Measurements from ENCODE around the gene PDIA3. TPM values are rescaled to one million over a fixed set of nuclear protein-coding genes. Genes with fewer than 3 reads are reported as not detected.

PDIA3 gene
- total and polyA plus RNA-seq, 2 of the 13 experiments (the other 11 are each of a cell fraction or from before 2014, with no cell fraction given) = 238 to 433 TPM

DNA sequence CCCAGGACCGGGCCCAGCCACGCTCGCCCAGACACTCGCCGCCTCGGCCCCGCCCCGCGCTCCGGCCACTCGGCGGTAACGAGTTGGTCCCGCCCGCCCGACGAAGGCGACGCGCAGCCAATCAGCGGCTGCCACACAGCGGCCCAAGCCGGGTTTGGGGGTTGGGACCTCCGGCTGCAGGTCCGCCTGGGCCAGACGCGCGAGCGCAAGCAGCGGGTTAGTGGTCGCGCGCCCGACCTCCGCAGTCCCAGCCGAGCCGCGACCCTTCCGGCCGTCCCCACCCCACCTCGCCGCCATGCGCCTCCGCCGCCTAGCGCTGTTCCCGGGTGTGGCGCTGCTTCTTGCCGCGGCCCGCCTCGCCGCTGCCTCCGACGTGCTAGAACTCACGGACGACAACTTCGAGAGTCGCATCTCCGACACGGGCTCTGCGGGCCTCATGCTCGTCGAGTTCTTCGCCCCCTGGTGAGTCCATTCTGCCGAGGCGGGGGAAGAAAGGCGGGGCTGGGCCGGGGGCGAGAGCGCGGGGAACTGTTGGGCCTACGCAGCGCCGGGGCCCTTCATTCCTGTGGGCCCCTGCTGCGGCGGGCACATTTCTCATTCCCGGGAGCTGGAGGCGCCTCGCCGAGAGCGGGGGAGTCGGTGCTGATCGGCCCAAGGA is at the start of gene PDIA3 (continued):
- TF ChIP-seq, protein P1, sequence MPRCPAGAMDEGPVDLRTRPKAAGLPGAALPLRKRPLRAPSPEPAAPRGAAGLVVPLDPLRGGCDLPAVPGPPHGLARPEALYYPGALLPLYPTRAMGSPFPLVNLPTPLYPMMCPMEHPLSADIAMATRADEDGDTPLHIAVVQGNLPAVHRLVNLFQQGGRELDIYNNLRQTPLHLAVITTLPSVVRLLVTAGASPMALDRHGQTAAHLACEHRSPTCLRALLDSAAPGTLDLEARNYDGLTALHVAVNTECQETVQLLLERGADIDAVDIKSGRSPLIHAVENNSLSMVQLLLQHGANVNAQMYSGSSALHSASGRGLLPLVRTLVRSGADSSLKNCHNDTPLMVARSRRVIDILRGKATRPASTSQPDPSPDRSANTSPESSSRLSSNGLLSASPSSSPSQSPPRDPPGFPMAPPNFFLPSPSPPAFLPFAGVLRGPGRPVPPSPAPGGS (CRISPR knock-in tag; IDR thresholded peaks at IDR 0.05) = peak; percentile 51; the same call in 1 of the 2 replicates
- TF ChIP-seq CBX5 (CRISPR knock-in tag; IDR thresholded peaks at IDR 0.05; ENCODE audit: borderline replicate concordance) (peak; percentile 24; the same call in 1 of the 2 replicates), ISL2 (CRISPR knock-in tag; IDR thresholded peaks at IDR 0.05) (0 out of 2 replicates have a peak, but pooled peaks have one; percentile 50), MXD4 (CRISPR knock-in tag; IDR thresholded peaks at IDR 0.05) (peak; percentile 62), NFYC (CRISPR knock-in tag; IDR thresholded peaks at IDR 0.05) (peak; percentile 86), PHF8 (CRISPR knock-in tag; IDR thresholded peaks at IDR 0.05) (peak; percentile 82), ZNF776 (CRISPR knock-in tag; IDR thresholded peaks at IDR 0.05) (peak; percentile 90), KLF12 (CRISPR knock-in tag; IDR thresholded peaks at IDR 0.05; ENCODE audit: borderline replicate concordance) (0 out of 2 replicates have a peak, but pooled peaks have one; percentile 41), ZNF564 (CRISPR knock-in tag; IDR thresholded peaks at IDR 0.05) (peak; percentile 85; the same call in 1 of the 2 replicates), POLR2A (IDR thresholded peaks at IDR 0.05; ENCODE audit: insufficient read depth in 1 of 2, low read depth in 2 of 2, low read length in 2 of 2) (peak; percentile 85 to 94), ZNF30 (CRISPR knock-in tag; IDR thresholded peaks at IDR 0.05) (0 out of 2 replicates have a peak, but pooled peaks have one; percentile 36)
- TF ChIP-seq, protein P2, sequence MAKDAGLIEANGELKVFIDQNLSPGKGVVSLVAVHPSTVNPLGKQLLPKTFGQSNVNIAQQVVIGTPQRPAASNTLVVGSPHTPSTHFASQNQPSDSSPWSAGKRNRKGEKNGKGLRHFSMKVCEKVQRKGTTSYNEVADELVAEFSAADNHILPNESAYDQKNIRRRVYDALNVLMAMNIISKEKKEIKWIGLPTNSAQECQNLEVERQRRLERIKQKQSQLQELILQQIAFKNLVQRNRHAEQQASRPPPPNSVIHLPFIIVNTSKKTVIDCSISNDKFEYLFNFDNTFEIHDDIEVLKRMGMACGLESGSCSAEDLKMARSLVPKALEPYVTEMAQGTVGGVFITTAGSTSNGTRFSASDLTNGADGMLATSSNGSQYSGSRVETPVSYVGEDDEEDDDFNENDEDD (CRISPR knock-in tag; IDR thresholded peaks at IDR 0.05; ENCODE audit: borderline replicate concordance) = peak; percentile 80; the same call in 1 of the 2 replicates
- TF ChIP-seq, protein P3, sequence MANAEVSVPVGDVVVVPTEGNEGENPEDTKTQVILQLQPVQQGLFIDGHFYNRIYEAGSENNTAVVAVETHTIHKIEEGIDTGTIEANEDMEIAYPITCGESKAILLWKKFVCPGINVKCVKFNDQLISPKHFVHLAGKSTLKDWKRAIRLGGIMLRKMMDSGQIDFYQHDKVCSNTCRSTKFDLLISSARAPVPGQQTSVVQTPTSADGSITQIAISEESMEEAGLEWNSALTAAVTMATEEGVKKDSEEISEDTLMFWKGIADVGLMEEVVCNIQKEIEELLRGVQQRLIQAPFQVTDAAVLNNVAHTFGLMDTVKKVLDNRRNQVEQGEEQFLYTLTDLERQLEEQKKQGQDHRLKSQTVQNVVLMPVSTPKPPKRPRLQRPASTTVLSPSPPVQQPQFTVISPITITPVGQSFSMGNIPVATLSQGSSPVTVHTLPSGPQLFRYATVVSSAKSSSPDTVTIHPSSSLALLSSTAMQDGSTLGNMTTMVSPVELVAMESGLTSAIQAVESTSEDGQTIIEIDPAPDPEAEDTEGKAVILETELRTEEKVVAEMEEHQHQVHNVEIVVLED (CRISPR knock-in tag; IDR thresholded peaks at IDR 0.05; ENCODE audit: borderline replicate concordance) = peak; percentile 72

Measured in HepG2 (cell line).